H1 (cell line): Measurements from ENCODE around the gene PTN. TPM values are rescaled to one million over a fixed set of nuclear protein-coding genes. Genes with fewer than 3 reads are reported as not detected.

Source experiments
- SAP30 ChIP-seq: fragments of 300-600 bp; sonication (generic); IDR thresholded peaks from 2 replicates; pipeline ENCODE4 v1.7.1; 2012; ENCODE audit warnings: low read length, moderate library complexity, mild to moderate bottlenecking, inconsistent platforms; ENCODE audit not compliant: insufficient read depth, insufficient replicate concordance
- polyA plus RNA-seq, 7 experiments: library from polyadenylated mRNA; depleted of rRNA in 3 of 7; stranded (reverse) in 5 of 7; unstranded in 2 of 7; fragments of >200 nt in 5 of 7; fragments of 200-250 nt in 2 of 7; gene quantifications; 1 replicate in 5 of 7; 2 replicates in 1 of 7; 4 replicates in 1 of 7; pipeline versions ENCODE4 v1.2.1 to v1.2.3, GENCODE V29; 2011 to 2013; ENCODE audit warnings: missing spikeins in 2 of 7, mixed read lengths in 2 of 7
- total RNA-seq: library from RNA; stranded (reverse); fragmentation: NEBNext Ultra II Directional; extraction: Animal tissue kit (Norgen Biotek cat#: 25700); gene quantifications from 2 replicates; pipeline ENCODE4 v1.2.1, GENCODE V29; 2021
- TF ChIP-seq, protein P1 (sequence below), 3 experiments: IDR thresholded peaks; 1 replicate in 2 of 3; 2 replicates in 1 of 3; pipeline versions ENCODE4 v1.5.1 to v1.6.1; 2011; ENCODE audit warnings: low read length in 3 of 3, mild to moderate bottlenecking in 3 of 3, inconsistent platforms in 2 of 3, low read depth in 1 of 3, moderate library complexity in 1 of 3; ENCODE audit not compliant: insufficient read depth in 1 of 3; ENCODE audit errors: control extremely low read depth in 1 of 3

The PTN gene
- total and polyA plus RNA-seq, 2 of the 8 experiments (the other 6 are each of a cell fraction or from before 2014, with no cell fraction given): 23.1 to 27.8 TPM

DNA sequence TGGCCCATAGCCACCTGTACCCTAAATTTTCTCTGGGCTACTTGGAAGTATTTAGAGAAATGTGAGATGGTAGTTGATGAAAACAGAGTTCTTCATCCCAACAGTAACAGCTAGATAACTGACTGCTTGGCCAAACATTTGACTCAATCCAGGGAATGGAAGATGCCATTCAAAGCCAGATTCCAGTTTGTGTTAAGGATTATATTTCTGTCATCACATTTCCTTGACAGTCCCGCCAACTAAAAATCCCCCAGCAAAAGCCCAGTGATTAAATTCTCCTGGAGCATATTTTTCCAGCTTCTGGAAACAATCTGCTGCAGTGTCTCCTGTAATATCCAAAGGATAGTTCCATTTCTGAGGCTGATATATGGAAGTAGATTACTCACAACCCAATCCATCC, 45.4 kb upstream of the PTN start (continued):
- TF ChIP-seq, protein P1, sequence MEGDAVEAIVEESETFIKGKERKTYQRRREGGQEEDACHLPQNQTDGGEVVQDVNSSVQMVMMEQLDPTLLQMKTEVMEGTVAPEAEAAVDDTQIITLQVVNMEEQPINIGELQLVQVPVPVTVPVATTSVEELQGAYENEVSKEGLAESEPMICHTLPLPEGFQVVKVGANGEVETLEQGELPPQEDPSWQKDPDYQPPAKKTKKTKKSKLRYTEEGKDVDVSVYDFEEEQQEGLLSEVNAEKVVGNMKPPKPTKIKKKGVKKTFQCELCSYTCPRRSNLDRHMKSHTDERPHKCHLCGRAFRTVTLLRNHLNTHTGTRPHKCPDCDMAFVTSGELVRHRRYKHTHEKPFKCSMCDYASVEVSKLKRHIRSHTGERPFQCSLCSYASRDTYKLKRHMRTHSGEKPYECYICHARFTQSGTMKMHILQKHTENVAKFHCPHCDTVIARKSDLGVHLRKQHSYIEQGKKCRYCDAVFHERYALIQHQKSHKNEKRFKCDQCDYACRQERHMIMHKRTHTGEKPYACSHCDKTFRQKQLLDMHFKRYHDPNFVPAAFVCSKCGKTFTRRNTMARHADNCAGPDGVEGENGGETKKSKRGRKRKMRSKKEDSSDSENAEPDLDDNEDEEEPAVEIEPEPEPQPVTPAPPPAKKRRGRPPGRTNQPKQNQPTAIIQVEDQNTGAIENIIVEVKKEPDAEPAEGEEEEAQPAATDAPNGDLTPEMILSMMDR (IDR thresholded peaks at IDR 0.05; ENCODE audit: control extremely low read depth in 1 of 3, insufficient read depth in 1 of 3, low read depth in 1 of 3, low read length in 3 of 3): no peak
- TF ChIP-seq SAP30: no peak
- TF ChIP-seq, all 59 proteins: peak for 0
